GM18502 (cell line): ENCODE data around the gene SMAD2.
A peak's percentile ranks its signal among the peaks of the same experiment; 100 is the strongest.

Experiments used
- ATAC-seq: cut with Tn5 transposase; IDR thresholded peaks from one replicate; pipeline ENCODE4 v1.9.1; 2021; ENCODE audit warnings: mild to moderate bottlenecking; ENCODE audit not compliant: unreplicated experiment, poor library complexity

SMAD2 gene

GRCh38 chr18:47932603-47933002 is 2.1 kb upstream of the SMAD2 start:
- ATAC-seq = no peak

- no peak for ATAC-seq
Measured at GRCh38 chr18:47932190-47932589, 1.7 kb upstream of the SMAD2 start.

GRCh38 chr18:47931718-47932103 is 1.3 kb upstream of the SMAD2 start:
- no peak for ATAC-seq

- ATAC-seq = peak; percentile 85
Measured at GRCh38 chr18:47930931-47931717, 665 bp upstream of the SMAD2 start.

GRCh38 chr18:47929681-47930198 is 719 bp downstream of the SMAD2 start:
- no peak for ATAC-seq

GRCh38 chr18:47928466-47928865 is 2.0 kb downstream of the SMAD2 start:
- no peak for ATAC-seq

GRCh38 chr18:47926101-47926850 is 4.2 kb downstream of the SMAD2 start:
- ATAC-seq = no peak

GRCh38 chr18:47919916-47920315 is 10.5 kb downstream of the SMAD2 start:
- ATAC-seq = no peak

GRCh38 chr18:47917923-47918610 is 12.4 kb downstream of the SMAD2 start:
- peak; percentile 58 for ATAC-seq

- ATAC-seq = no peak
Measured at GRCh38 chr18:47915930-47916329, 14.5 kb downstream of the SMAD2 start.

- ATAC-seq = no peak
Measured at GRCh38 chr18:47915229-47915628, 15.2 kb downstream of the SMAD2 start.

- no peak for ATAC-seq
Measured at GRCh38 chr18:47912794-47913585, 17.5 kb downstream of the SMAD2 start.

- ATAC-seq = no peak
Measured at GRCh38 chr18:47912343-47912742, 18.1 kb downstream of the SMAD2 start.

GRCh38 chr18:47911877-47912276 is 18.6 kb downstream of the SMAD2 start:
- no peak for ATAC-seq

GRCh38 chr18:47909484-47909883 is 21.0 kb downstream of the SMAD2 start:
- ATAC-seq = no peak

GRCh38 chr18:47908592-47908991 is 21.9 kb downstream of the SMAD2 start:
- no peak for ATAC-seq

- no peak for ATAC-seq
Measured at GRCh38 chr18:47906408-47906807, 24.1 kb downstream of the SMAD2 start.

GRCh38 chr18:47903809-47904208 is 26.6 kb downstream of the SMAD2 start:
- ATAC-seq = no peak

GRCh38 chr18:47901624-47902362 is 28.7 kb downstream of the SMAD2 start:
- peak; percentile 96 for ATAC-seq
